ENCODE results near the gene ZCCHC7.
A peak's percentile ranks its signal among the peaks of the same experiment; 100 is the strongest.
"Not testable (repeated sequence)": the region's sequence is repeated elsewhere in the genome, so short reads cannot be mapped to it uniquely, and the experiment has no call there.

ZCCHC7 gene

GRCh38 chr9:37105234-37105633 is 15.1 kb upstream of the ZCCHC7 start:
- no peak overlapping the region for H3K4me3 ChIP-seq (ENCODE audit: low read depth, low read length)
- TF ChIP-seq CTCF (IDR thresholded peaks at IDR 0.05; ENCODE audit: low read depth, low read length), result no peak

GRCh38 chr9:37107701-37108100 is 12.7 kb upstream of the ZCCHC7 start:
- no peak for TF ChIP-seq CTCF (IDR thresholded peaks at IDR 0.05; ENCODE audit: low read depth, low read length)
- no peak overlapping the region for H3K4me3 ChIP-seq (ENCODE audit: low read depth, low read length)

DNA sequence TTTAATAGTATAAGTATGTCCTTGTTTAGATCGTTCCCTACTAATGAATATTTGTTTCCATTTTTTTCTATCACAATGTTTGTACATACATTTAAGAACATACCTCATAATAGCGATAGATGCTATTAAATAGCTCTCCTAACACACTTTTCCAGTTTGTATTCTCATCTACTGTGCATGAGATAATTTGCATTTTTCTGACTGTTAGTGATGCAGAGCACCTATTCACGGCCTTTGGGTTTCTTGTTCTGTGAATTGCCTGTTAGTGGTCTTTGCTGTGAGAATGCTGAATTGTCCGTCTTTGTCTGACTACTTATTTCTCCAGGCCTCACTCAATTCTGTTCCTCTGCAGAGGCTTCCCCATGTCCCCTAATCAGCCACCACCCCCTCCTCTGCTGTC is 5.9 kb upstream of the ZCCHC7 start:
- not testable (repeated sequence) for H3K4me3 ChIP-seq (ENCODE audit: low read depth, low read length)

- no peak for TF ChIP-seq CTCF (IDR thresholded peaks at IDR 0.05; ENCODE audit: low read depth, low read length)
Observed at GRCh38 chr9:37117956-37118355, 2.4 kb upstream of the ZCCHC7 start.

GRCh38 chr9:37119360-37119759 is 1.0 kb upstream of the ZCCHC7 start:
- no peak overlapping the region for H3K4me3 ChIP-seq (ENCODE audit: low read depth, low read length)
- no peak for TF ChIP-seq CTCF (IDR thresholded peaks at IDR 0.05; ENCODE audit: low read depth, low read length)

More at GRCh38 chr9:37117956-37118355, 2.4 kb upstream of the ZCCHC7 start:
- no peak overlapping the region for H3K4me3 ChIP-seq (ENCODE audit: low read depth, low read length)

GRCh38 chr9:37120843-37121335 is 515 bp downstream of the ZCCHC7 start:
- peak overlapping the region; percentile 92 for H3K4me3 ChIP-seq (ENCODE audit: low read depth, low read length)

DNA sequence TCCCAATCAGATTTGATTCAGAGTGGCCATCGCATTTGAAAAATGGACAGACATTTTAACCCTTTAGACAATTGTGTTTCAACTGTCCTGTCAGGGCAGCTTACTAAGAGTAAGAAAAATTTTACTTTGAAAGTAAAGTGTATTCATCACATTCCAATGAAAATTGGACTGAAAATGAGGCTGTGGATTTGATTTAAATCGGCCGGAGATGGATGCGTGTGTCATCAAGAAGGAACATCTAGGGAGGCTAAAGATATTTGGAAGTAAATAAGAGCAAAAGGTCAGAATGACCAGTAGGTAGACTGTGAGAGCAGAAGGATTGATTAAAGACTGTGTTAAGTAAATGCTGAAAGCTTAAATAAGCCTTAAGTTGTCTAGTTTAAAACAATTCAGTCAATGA is 1.5 kb downstream of the ZCCHC7 start:
- no peak for TF ChIP-seq CTCF (IDR thresholded peaks at IDR 0.05; ENCODE audit: low read depth, low read length)
- H3K4me3 ChIP-seq (ENCODE audit: low read depth, low read length), result peak overlapping the region; percentile 92

DNA sequence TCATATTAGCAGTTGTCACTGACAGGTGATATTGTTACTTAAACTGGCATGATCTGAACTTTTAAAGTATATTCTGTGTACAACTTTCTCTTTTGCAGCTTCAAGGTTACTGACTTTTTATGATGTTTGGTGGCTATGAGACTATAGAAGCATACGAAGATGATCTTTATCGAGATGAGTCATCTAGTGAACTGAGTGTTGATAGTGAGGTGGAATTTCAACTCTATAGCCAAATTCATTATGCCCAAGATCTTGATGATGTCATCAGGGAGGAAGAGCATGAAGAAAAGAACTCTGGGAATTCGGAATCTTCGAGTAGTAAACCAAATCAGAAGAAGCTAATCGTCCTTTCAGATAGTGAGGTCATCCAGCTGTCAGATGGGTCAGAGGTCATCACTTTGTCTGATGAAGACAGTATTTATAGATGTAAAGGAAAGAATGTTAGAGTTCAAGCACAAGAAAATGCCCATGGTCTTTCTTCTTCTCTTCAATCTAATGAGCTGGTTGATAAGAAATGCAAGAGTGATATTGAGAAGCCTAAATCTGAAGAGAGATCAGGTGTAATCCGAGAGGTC is 5.9 kb downstream of the ZCCHC7 start:
- H3K4me3 ChIP-seq (ENCODE audit: low read depth, low read length), result no peak overlapping the region

More for the DNA sequence above, 5.9 kb downstream of the ZCCHC7 start:
- TF ChIP-seq CTCF (IDR thresholded peaks at IDR 0.05; ENCODE audit: low read depth, low read length), result no peak
